ES-I3 (cell line): ENCODE results near the gene TEX54.
"Not testable (repeated sequence)": the region's sequence is repeated elsewhere in the genome, so short reads cannot be mapped to it uniquely, and the experiment has no call there.

Source experiments
- H3K36me3 ChIP-seq: 2 replicates; pipeline ENCODE4 v1.6.1; 2013; ENCODE audit warnings: mild to moderate bottlenecking, low read length, control low read depth, moderate library complexity; ENCODE audit not compliant: insufficient read depth
- H3K4me1 ChIP-seq: 2 replicates; pipeline ENCODE4 v1.6.1; 2013; ENCODE audit warnings: mild to moderate bottlenecking, control low read depth, low read length; ENCODE audit not compliant: insufficient read depth
- H3K9ac ChIP-seq: 2 replicates; pipeline ENCODE4 v1.6.1; 2013; ENCODE audit warnings: low read depth, mild to moderate bottlenecking, low read length, moderate library complexity
- H3K9me3 ChIP-seq: 2 replicates; pipeline ENCODE4 v1.6.1; 2013; ENCODE audit warnings: mild to moderate bottlenecking, low read length, moderate library complexity; ENCODE audit not compliant: control insufficient read depth, insufficient read depth

The TEX54 gene

GRCh38 chr11:62830904-62831519 lies 1.6 kb downstream of the TEX54 start:
- Histone ChIP-seq H3K9me3 (no peaks in the 10 kb centered on the region), H3K36me3 (peaks cover 1% of the 10 kb centered on the region), H3K9ac (peak overlapping the region; percentile 75), H3K4me1 (peaks cover 3% of the 10 kb centered on the region; the same call in 1 of the 2 replicates)

- peaks cover 18% of the 10 kb centered on the region for H3K36me3 ChIP-seq
- H3K9ac ChIP-seq, H3K9me3 ChIP-seq, H3K4me1 ChIP-seq: not testable (repeated sequence)
These were observed 4.5 kb downstream of the TEX54 start for GRCh38 chr11:62828130-62828529.

- H3K36me3 ChIP-seq = peaks cover 24% of the 10 kb centered on the region
- H3K9ac ChIP-seq = no peak overlapping the region
- H3K4me1 ChIP-seq = no peaks in the 10 kb centered on the region
- H3K9me3 ChIP-seq = no peaks in the 10 kb centered on the region
These were observed 9.0 kb downstream of the TEX54 start for GRCh38 chr11:62823677-62824076.

- Histone ChIP-seq H3K36me3 (no peaks in the 10 kb centered on the region), H3K4me1 (no peaks in the 10 kb centered on the region), H3K9ac (no peak overlapping the region), H3K9me3 (no peaks in the 10 kb centered on the region)
These were observed 15.5 kb downstream of the TEX54 start for GRCh38 chr11:62817129-62817528.

GRCh38 chr11:62816557-62816956 lies 16.1 kb downstream of the TEX54 start:
- no peaks in the 10 kb centered on the region for H3K9me3 ChIP-seq
- no peak overlapping the region for H3K9ac ChIP-seq
- no peaks in the 10 kb centered on the region for H3K4me1 ChIP-seq
- H3K36me3 ChIP-seq = no peaks in the 10 kb centered on the region

GRCh38 chr11:62811659-62812058 lies 21.0 kb downstream of the TEX54 start:
- no peak overlapping the region for H3K9ac ChIP-seq
- H3K36me3 ChIP-seq = no peaks in the 10 kb centered on the region
- no peaks in the 10 kb centered on the region for H3K9me3 ChIP-seq
- 0 out of 2 replicates have a peak, but pooled peaks cover 3% of the 10 kb centered on the region for H3K4me1 ChIP-seq

GRCh38 chr11:62810748-62811147 lies 21.9 kb downstream of the TEX54 start:
- Histone ChIP-seq H3K9ac (no peak overlapping the region), H3K36me3 (no peaks in the 10 kb centered on the region), H3K4me1 (0 out of 2 replicates have a peak, but pooled peaks cover 9% of the 10 kb centered on the region), H3K9me3 (no peaks in the 10 kb centered on the region)

- H3K4me1 ChIP-seq = peaks cover 16% of the 10 kb centered on the region; the same call in 1 of the 2 replicates
- peaks cover 5% of the 10 kb centered on the region; the same call in 1 of the 2 replicates for H3K36me3 ChIP-seq
- no peaks in the 10 kb centered on the region for H3K9me3 ChIP-seq
- no peak overlapping the region for H3K9ac ChIP-seq
These were observed 26.0 kb downstream of the TEX54 start for GRCh38 chr11:62806611-62807121.

GRCh38 chr11:62805961-62806441 lies 26.6 kb downstream of the TEX54 start:
- H3K9me3 ChIP-seq = no peaks in the 10 kb centered on the region
- peaks cover 16% of the 10 kb centered on the region; the same call in 1 of the 2 replicates for H3K4me1 ChIP-seq
- H3K9ac ChIP-seq = peak overlapping the region; percentile 90
- peaks cover 8% of the 10 kb centered on the region for H3K36me3 ChIP-seq

- Histone ChIP-seq H3K36me3 (peaks cover 13% of the 10 kb centered on the region), H3K4me1 (peaks cover 16% of the 10 kb centered on the region; the same call in 1 of the 2 replicates), H3K9me3 (no peaks in the 10 kb centered on the region), H3K9ac (peak within 1 kb of the TSS; percentile 90)
These were observed 27.4 kb downstream of the TEX54 start, which contains the start of gene NXF1 for GRCh38 chr11:62805076-62805892. NXF1 (minus strand) TSS chr11:62805440; CDS start chr11:62805356, 84 bp downstream.

GRCh38 chr11:62804310-62805075 lies 28.1 kb downstream of the TEX54 start:
- peaks cover 16% of the 10 kb centered on the region; the same call in 1 of the 2 replicates for H3K4me1 ChIP-seq
- no peaks in the 10 kb centered on the region for H3K9me3 ChIP-seq
- peaks cover 13% of the 10 kb centered on the region for H3K36me3 ChIP-seq
- H3K9ac ChIP-seq = peak overlapping the region; percentile 90

GRCh38 chr11:62801071-62801470 lies 31.6 kb downstream of the TEX54 start:
- Histone ChIP-seq H3K9me3 (no peaks in the 10 kb centered on the region), H3K4me1 (peaks cover 7% of the 10 kb centered on the region; the same call in 1 of the 2 replicates), H3K9ac (no peak overlapping the region), H3K36me3 (peaks cover 26% of the 10 kb centered on the region)

GRCh38 chr11:62799486-62799885 lies 33.2 kb downstream of the TEX54 start:
- Histone ChIP-seq H3K4me1 (peaks cover 7% of the 10 kb centered on the region; the same call in 1 of the 2 replicates), H3K9me3 (no peaks in the 10 kb centered on the region), H3K36me3 (peaks cover 28% of the 10 kb centered on the region), H3K9ac (no peak overlapping the region)

GRCh38 chr11:62796281-62796680 lies 36.4 kb downstream of the TEX54 start:
- Histone ChIP-seq H3K4me1 (peaks cover 5% of the 10 kb centered on the region; the same call in 1 of the 2 replicates), H3K9ac (no peak overlapping the region), H3K9me3 (no peaks in the 10 kb centered on the region), H3K36me3 (peaks cover 23% of the 10 kb centered on the region)
